GM13976 (cell line): ENCODE measurements around the gene SEBOX.

Experiments used
- DNase-seq: peaks from one replicate; pipeline ENCODE4 v3.0.0; 2012; ENCODE audit warnings: low spot score
- CTCF ChIP-seq: IDR thresholded peaks from 2 replicates; pipeline ENCODE4 v1.5.1; 2012; ENCODE audit warnings: borderline replicate concordance, mild to moderate bottlenecking; ENCODE audit not compliant: insufficient read depth; ENCODE audit errors: extremely low read depth, missing control alignments, control extremely low read depth
- in situ Hi-C: fragments of 300-500 bp; cut with MboI; formaldehyde crosslinking; loops from one replicate; pipeline ENCODE4 v1.12.0; 2022; ENCODE audit warnings: low sequenced_read_pairs, mixed read lengths, inconsistent platforms; ENCODE audit not compliant: unreplicated experiment

The SEBOX gene

GRCh38 chr17:28390563-28390962 lies 25.6 kb upstream of the SEBOX start:
- in situ Hi-C loops, result no loop called here
- DNase-seq, result no peak
- TF ChIP-seq CTCF, result no peak

- in situ Hi-C loops, result no loop called here
- TF ChIP-seq CTCF, result no peak
- no peak for DNase-seq
Measured at GRCh38 chr17:28390141-28390540, 25.1 kb upstream of the SEBOX start.

GRCh38 chr17:28388106-28388505 lies 23.1 kb upstream of the SEBOX start:
- DNase-seq, result no peak
- in situ Hi-C loops, result no loop called here
- TF ChIP-seq CTCF, result no peak

GRCh38 chr17:28386391-28386790 lies 21.4 kb upstream of the SEBOX start:
- no peak for DNase-seq
- in situ Hi-C loops, result no loop called here
- no peak for TF ChIP-seq CTCF

- in situ Hi-C loops, result no loop called here
- TF ChIP-seq CTCF, result no peak
- no peak for DNase-seq
Measured at GRCh38 chr17:28385406-28385805, 20.4 kb upstream of the SEBOX start.

GRCh38 chr17:28385037-28385400 lies 20.0 kb upstream of the SEBOX start:
- TF ChIP-seq CTCF, result no peak
- in situ Hi-C loops, result no loop called here
- no peak for DNase-seq
